ENCODE measurements around the gene IQSEC3. TPM values are rescaled to one million over a fixed set of nuclear protein-coding genes. Genes with fewer than 3 reads are reported as not detected.

The IQSEC3 gene
- total RNA-seq, 1 experiment from 2014 or later = 0.55 TPM

DNA sequence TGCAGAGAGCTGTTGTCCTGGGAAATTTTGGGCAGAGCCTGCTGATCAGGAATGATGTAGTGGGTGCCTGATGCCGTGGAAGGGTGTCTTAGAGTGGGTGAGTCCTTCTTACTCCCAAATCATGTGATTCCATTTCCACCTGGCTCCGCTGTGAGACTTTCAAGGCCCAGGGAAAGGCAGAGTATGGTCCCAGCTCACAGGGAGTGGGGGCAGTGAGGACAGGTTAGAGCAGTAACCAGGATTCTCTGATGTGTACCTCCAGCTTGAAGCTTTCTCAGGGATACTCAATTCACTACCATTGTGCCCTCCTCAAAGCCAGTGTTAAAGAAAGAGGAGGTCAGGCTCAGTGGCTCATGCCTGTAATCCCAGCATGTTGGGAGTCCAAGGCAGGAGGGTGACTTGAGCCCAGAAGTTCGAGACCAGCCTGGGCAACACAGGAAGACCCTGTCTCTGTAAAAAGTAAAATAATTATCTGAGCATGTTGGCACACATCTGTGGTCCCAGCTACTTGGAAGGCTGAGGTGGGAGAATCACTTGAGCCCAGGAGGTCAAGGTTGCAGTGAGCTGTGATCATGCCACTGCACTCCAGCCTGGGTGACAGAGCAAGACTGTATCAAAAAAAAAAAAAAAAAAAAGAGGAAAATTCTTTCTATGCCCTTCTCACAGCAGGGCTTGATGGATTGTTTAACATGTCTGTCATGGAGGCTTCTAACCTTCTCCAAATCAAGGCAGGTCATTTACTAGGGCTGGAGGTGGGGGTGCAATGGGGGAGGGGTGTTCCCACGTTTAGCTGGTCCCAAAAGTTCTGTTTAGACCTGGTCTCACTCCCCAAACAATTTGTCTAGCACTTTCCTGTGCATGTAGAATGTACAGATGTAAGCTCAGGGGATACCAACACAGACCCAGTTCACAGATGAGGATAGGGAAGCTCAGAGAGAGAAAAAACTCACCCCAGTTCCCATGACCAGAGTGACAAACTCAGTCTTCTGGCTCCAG is 12.5 kb upstream of the IQSEC3 start:
- H2BK120ac ChIP-seq (ENCODE audit: low read depth, low read length, poor library complexity, severe bottlenecking) = no peak overlapping the region
- no peak overlapping the region for H4K91ac ChIP-seq (ENCODE audit: insufficient read length, low read depth, low read length)
- H3K27me3 Mint-ChIP-seq (ENCODE audit: low read depth) = peaks cover 36% of the 10 kb centered on the region
- no peaks in the 10 kb centered on the region for H3K79me2 ChIP-seq (ENCODE audit: insufficient read depth, low read length)
- H3K14ac ChIP-seq (ENCODE audit: insufficient read depth, low read length) = no peak overlapping the region
- H3K4ac ChIP-seq (ENCODE audit: low read depth, low read length) = no peak overlapping the region
- no peak overlapping the region for H3K56ac ChIP-seq (ENCODE audit: insufficient read length, low read depth, low read length)
- no peaks in the 10 kb centered on the region for H3K9me3 ChIP-seq (ENCODE audit: control insufficient read depth, low read depth, low read length)
- H3K9ac ChIP-seq (ENCODE audit: extremely low read depth, insufficient read length, low read length) = no peak overlapping the region
- H3K23me2 ChIP-seq (ENCODE audit: insufficient read length, low read depth, low read length, poor library complexity, severe bottlenecking) = peaks cover 3% of the 10 kb centered on the region
- peaks cover 3 to 28% of the 10 kb centered on the region in 2 experiments; a peak in 4 of 5 replicates for H3K9me3 Mint-ChIP-seq
- H3K79me1 ChIP-seq (ENCODE audit: insufficient read depth, low read depth, low read length, poor library complexity, severe bottlenecking) = no peaks in the 10 kb centered on the region
- H3K18ac ChIP-seq (ENCODE audit: insufficient read length, low read depth, low read length) = no peak overlapping the region
- H3K4me2 ChIP-seq (ENCODE audit: insufficient read depth, insufficient read length, low read length) = no peak overlapping the region
- no peak overlapping the region for H2BK15ac ChIP-seq (ENCODE audit: low read depth, low read length)
- H3K4me1 ChIP-seq (ENCODE audit: insufficient read depth, low read length) = no peaks in the 10 kb centered on the region; the same call in 1 of the 2 replicates
- no peak overlapping the region for H3K23ac ChIP-seq (ENCODE audit: insufficient read length, low read depth, low read length)
- DNase-seq = peak; percentile 35
- no peak overlapping the region for H2BK5ac ChIP-seq (ENCODE audit: insufficient read length, low read length)
- H4K20me1 ChIP-seq (ENCODE audit: control insufficient read depth, insufficient read depth, insufficient read length) = peaks cover 3% of the 10 kb centered on the region
- H2BK20ac ChIP-seq (ENCODE audit: low read depth, low read length, poor library complexity, severe bottlenecking) = no peak overlapping the region
- H2AK5ac ChIP-seq (ENCODE audit: insufficient read length, low read length) = no peak overlapping the region
- H4K8ac ChIP-seq (replicated peaks; ENCODE audit: insufficient read length, low read depth, low read length) = no peak overlapping the region
- no peak overlapping the region for H3K4me3 Mint-ChIP-seq
- peaks cover 22 to 25% of the 10 kb centered on the region in 2 experiments for H3K4me1 Mint-ChIP-seq
- H3K27ac ChIP-seq (ENCODE audit: insufficient read length, low read depth, low read length) = no peak overlapping the region
- peaks cover 5% of the 10 kb centered on the region; the same call in 1 of the 2 replicates for H3K27me3 ChIP-seq (ENCODE audit: insufficient read depth, low read length)
- no peak overlapping the region for H2BK12ac ChIP-seq (ENCODE audit: insufficient read length, low read depth, low read length)
- H3T11ph ChIP-seq (ENCODE audit: low read length) = no peak overlapping the region
- no CpG with 5 or more reads among the region's 4 CpGs for WGBS (ENCODE audit: extremely low coverage, insufficient read length, low lambda C conversion rate)
- no peaks in the 10 kb centered on the region for H3K36me3 Mint-ChIP-seq (ENCODE audit: insufficient read depth in 1 of 3, low read depth in 3 of 3)
- H3K27ac Mint-ChIP-seq = peak overlapping the region in 1 of 3 experiments; percentile 2; a peak in 1 of 7 replicates
- H4K5ac ChIP-seq (ENCODE audit: insufficient read length, low read depth, low read length) = no peak overlapping the region
- H2AFZ ChIP-seq (ENCODE audit: low read length) = no peak overlapping the region
- TF ChIP-seq, protein P1, sequence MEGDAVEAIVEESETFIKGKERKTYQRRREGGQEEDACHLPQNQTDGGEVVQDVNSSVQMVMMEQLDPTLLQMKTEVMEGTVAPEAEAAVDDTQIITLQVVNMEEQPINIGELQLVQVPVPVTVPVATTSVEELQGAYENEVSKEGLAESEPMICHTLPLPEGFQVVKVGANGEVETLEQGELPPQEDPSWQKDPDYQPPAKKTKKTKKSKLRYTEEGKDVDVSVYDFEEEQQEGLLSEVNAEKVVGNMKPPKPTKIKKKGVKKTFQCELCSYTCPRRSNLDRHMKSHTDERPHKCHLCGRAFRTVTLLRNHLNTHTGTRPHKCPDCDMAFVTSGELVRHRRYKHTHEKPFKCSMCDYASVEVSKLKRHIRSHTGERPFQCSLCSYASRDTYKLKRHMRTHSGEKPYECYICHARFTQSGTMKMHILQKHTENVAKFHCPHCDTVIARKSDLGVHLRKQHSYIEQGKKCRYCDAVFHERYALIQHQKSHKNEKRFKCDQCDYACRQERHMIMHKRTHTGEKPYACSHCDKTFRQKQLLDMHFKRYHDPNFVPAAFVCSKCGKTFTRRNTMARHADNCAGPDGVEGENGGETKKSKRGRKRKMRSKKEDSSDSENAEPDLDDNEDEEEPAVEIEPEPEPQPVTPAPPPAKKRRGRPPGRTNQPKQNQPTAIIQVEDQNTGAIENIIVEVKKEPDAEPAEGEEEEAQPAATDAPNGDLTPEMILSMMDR (conservative IDR thresholded peaks at IDR 0.05) = no peak

All from H9 (cell line).